ENCODE measurements around the gene ZNF853. TPM values are rescaled to one million over a fixed set of nuclear protein-coding genes. Genes with fewer than 3 reads are reported as not detected.
"Not testable (repeated sequence)": the region's sequence is repeated elsewhere in the genome, so short reads cannot be mapped to it uniquely, and the experiment has no call there.

Gene ZNF853
- total RNA-seq (2014; rRNA removed; shearing (Covaris generic)): 0.08 TPM in 1 of 2 replicates, not detected in the other

- Histone ChIP-seq H3K4me3 (peak within 1 kb of the TSS; percentile 21; the same call in 1 of the 2 replicates), H3K27ac (no peak within 1 kb of the TSS), H3K9me3 (replicated peaks) (no peaks in the 10 kb centered on the region), H3K36me3 (no peaks in the 10 kb centered on the region), H3K4me1 (replicated peaks) (peaks cover 3% of the 10 kb centered on the region; the same call in 1 of the 2 replicates), H3K27me3 (replicated peaks) (peaks cover 55% of the 10 kb centered on the region)
- DNase-seq (ENCODE audit: low read depth in 1 of 2, low spot score in 2 of 2): no peak
These were observed at the start of gene ZNF853 for GRCh38 chr7:6614953-6615722. ZNF853 (plus strand) TSS chr7:6615610; CDS start chr7:6616175, 565 bp downstream.

- Histone ChIP-seq H3K4me3 (no peak overlapping the region), H3K27ac (no peak overlapping the region), H3K4me1 (replicated peaks) (no peaks in the 10 kb centered on the region), H3K27me3 (replicated peaks) (peaks cover 4% of the 10 kb centered on the region; the same call in 1 of the 2 replicates), H3K36me3 (no peaks in the 10 kb centered on the region), H3K9me3 (replicated peaks) (0 out of 2 replicates have a peak, but pooled peaks cover 2% of the 10 kb centered on the region)
- DNase-seq (ENCODE audit: low read depth in 1 of 2, low spot score in 2 of 2): no peak
These were observed 49.8 kb upstream of the ZNF853 start for GRCh38 chr7:6565655-6566054.

- Histone ChIP-seq H3K27ac (no peak overlapping the region), H3K4me3 (no peak overlapping the region), H3K4me1 (replicated peaks) (no peaks in the 10 kb centered on the region), H3K36me3 (no peaks in the 10 kb centered on the region), H3K9me3 (replicated peaks) (0 out of 2 replicates have a peak, but pooled peaks cover 2% of the 10 kb centered on the region), H3K27me3 (replicated peaks) (peaks cover 4% of the 10 kb centered on the region; the same call in 1 of the 2 replicates)
- no peak for DNase-seq (ENCODE audit: low read depth in 1 of 2, low spot score in 2 of 2)
These were observed 47.5 kb upstream of the ZNF853 start for GRCh38 chr7:6567886-6568285.

- H3K9me3 ChIP-seq (replicated peaks): 0 out of 2 replicates have a peak, but pooled peaks cover 2% of the 10 kb centered on the region
- H3K27ac ChIP-seq: no peak overlapping the region
- no peak for DNase-seq (ENCODE audit: low read depth in 1 of 2, low spot score in 2 of 2)
- H3K36me3 ChIP-seq: no peaks in the 10 kb centered on the region
- H3K27me3 ChIP-seq (replicated peaks): 0 out of 2 replicates have a peak, but pooled peaks cover 4% of the 10 kb centered on the region
- H3K4me1 ChIP-seq (replicated peaks): no peaks in the 10 kb centered on the region; the same call in 1 of the 2 replicates
- no peak overlapping the region for H3K4me3 ChIP-seq
These were observed 44.1 kb upstream of the ZNF853 start for GRCh38 chr7:6571160-6571779.

- Histone ChIP-seq H3K4me1 (replicated peaks) (peaks cover 7% of the 10 kb centered on the region), H3K4me3 (no peak overlapping the region), H3K36me3 (peaks cover 2% of the 10 kb centered on the region; the same call in 1 of the 2 replicates), H3K27me3 (replicated peaks) (no peaks in the 10 kb centered on the region), H3K27ac (no peak overlapping the region), H3K9me3 (replicated peaks) (no peaks in the 10 kb centered on the region)
- no peak for DNase-seq (ENCODE audit: low read depth in 1 of 2, low spot score in 2 of 2)
These were observed 40.0 kb upstream of the ZNF853 start for GRCh38 chr7:6575281-6576023.

GRCh38 chr7:6576024-6576866 is 39.2 kb upstream of the ZNF853 start:
- H3K4me1 ChIP-seq (replicated peaks): peaks cover 7% of the 10 kb centered on the region
- H3K9me3 ChIP-seq (replicated peaks): no peaks in the 10 kb centered on the region
- no peaks in the 10 kb centered on the region for H3K27me3 ChIP-seq (replicated peaks)
- H3K36me3 ChIP-seq: peaks cover 10% of the 10 kb centered on the region; the same call in 1 of the 2 replicates
- H3K4me3 ChIP-seq: no peak overlapping the region
- H3K27ac ChIP-seq: no peak overlapping the region
- no peak for DNase-seq (ENCODE audit: low read depth in 1 of 2, low spot score in 2 of 2)

GRCh38 chr7:6576867-6577368 is 38.5 kb upstream of the ZNF853 start:
- peaks cover 17% of the 10 kb centered on the region for H3K36me3 ChIP-seq
- peak overlapping the region; percentile 77; the same call in 1 of the 2 replicates for H3K27ac ChIP-seq
- H3K9me3 ChIP-seq (replicated peaks); H3K27me3 ChIP-seq (replicated peaks); DNase-seq (ENCODE audit: low read depth in 1 of 2, low spot score in 2 of 2); H3K4me1 ChIP-seq (replicated peaks): not testable (repeated sequence)
- peak overlapping the region; percentile 45 for H3K4me3 ChIP-seq

GRCh38 chr7:6577369-6578113 is 37.9 kb upstream of the ZNF853 start, which contains the start of gene ZDHHC4:
ZDHHC4 (plus strand) TSS chr7:6577454; CDS start chr7:6580562, 3,108 bp downstream.
- Histone ChIP-seq H3K36me3 (peaks cover 20% of the 10 kb centered on the region), H3K4me3 (peak within 1 kb of the TSS; percentile 45), H3K9me3 (replicated peaks) (no peaks in the 10 kb centered on the region), H3K27me3 (replicated peaks) (no peaks in the 10 kb centered on the region), H3K4me1 (replicated peaks) (peaks cover 7% of the 10 kb centered on the region), H3K27ac (peak within 1 kb of the TSS; percentile 77)
- peak; percentile 73 to 89 for DNase-seq (ENCODE audit: low read depth in 1 of 2, low spot score in 2 of 2)

GRCh38 chr7:6578114-6579084 is 37.0 kb upstream of the ZNF853 start:
- H3K27ac ChIP-seq: no peak overlapping the region
- no peaks in the 10 kb centered on the region for H3K9me3 ChIP-seq (replicated peaks)
- peaks cover 20% of the 10 kb centered on the region for H3K36me3 ChIP-seq
- no peak for DNase-seq (ENCODE audit: low read depth in 1 of 2, low spot score in 2 of 2)
- H3K4me1 ChIP-seq (replicated peaks): peaks cover 7% of the 10 kb centered on the region
- H3K27me3 ChIP-seq (replicated peaks): no peaks in the 10 kb centered on the region
- peak overlapping the region; percentile 45 for H3K4me3 ChIP-seq

- Histone ChIP-seq H3K9me3 (replicated peaks) (no peaks in the 10 kb centered on the region), H3K4me3 (no peak overlapping the region), H3K27me3 (replicated peaks) (no peaks in the 10 kb centered on the region), H3K36me3 (peaks cover 24% of the 10 kb centered on the region), H3K4me1 (replicated peaks) (peaks cover 7% of the 10 kb centered on the region), H3K27ac (no peak overlapping the region)
- no peak for DNase-seq (ENCODE audit: low read depth in 1 of 2, low spot score in 2 of 2)
These were observed 36.0 kb upstream of the ZNF853 start for GRCh38 chr7:6579446-6579845.

- H3K9me3 ChIP-seq (replicated peaks); DNase-seq (ENCODE audit: low read depth in 1 of 2, low spot score in 2 of 2); H3K27ac ChIP-seq; H3K27me3 ChIP-seq (replicated peaks); H3K4me3 ChIP-seq: not testable (repeated sequence)
- peaks cover 12% of the 10 kb centered on the region for H3K4me1 ChIP-seq (replicated peaks)
- peaks cover 40% of the 10 kb centered on the region for H3K36me3 ChIP-seq
These were observed 29.5 kb upstream of the ZNF853 start for GRCh38 chr7:6585746-6586432.

All from SJSA1 (cell line).